HepG2 (cell line): ENCODE measurements around the gene NFKBIL1. TPM values are rescaled to one million over a fixed set of nuclear protein-coding genes. Genes with fewer than 3 reads are reported as not detected.

ENCODE experiments used
- AGO1 ChIP-seq: fragments of 200-400 bp; formaldehyde crosslinking; IDR thresholded peaks from 2 replicates; pipeline ENCODE4 v1.6.1; 2017; ENCODE audit warnings: mild to moderate bottlenecking, low read depth, low read length, moderate library complexity; ENCODE audit not compliant: poor library complexity, severe bottlenecking
- ATAD3A ChIP-seq: sonication (generic); formaldehyde crosslinking; IDR thresholded peaks from 2 replicates; pipeline ENCODE4 v1.4.0; 2020; ENCODE audit warnings: missing genetic modification reagents
- BORCS8-MEF2B ChIP-seq: sonication (generic); formaldehyde crosslinking; IDR thresholded peaks from 2 replicates; pipeline ENCODE4 v1.8.0; 2022; ENCODE audit warnings: mild to moderate bottlenecking, missing genetic modification reagents
- CCAR2 ChIP-seq: fragments of 200-400 bp; formaldehyde crosslinking; optimal IDR thresholded peaks from 2 replicates; pipeline ENCODE3; 2018; ENCODE audit warnings: low read depth, mild to moderate bottlenecking, low read length, moderate library complexity
- CHD4 ChIP-seq: fragments of 200-600 bp; sonication (generic); IDR thresholded peaks from 2 replicates; pipeline ENCODE4 v1.7.0; 2017; ENCODE audit warnings: mild to moderate bottlenecking, low read length, borderline replicate concordance
- EEA1 ChIP-seq: sonication (generic); formaldehyde crosslinking; IDR thresholded peaks from 2 replicates; pipeline ENCODE4 v1.5.1; 2020; ENCODE audit warnings: mild to moderate bottlenecking, missing genetic modification reagents, borderline replicate concordance
- JDP2 ChIP-seq: sonication (generic); formaldehyde crosslinking; IDR thresholded peaks from 2 replicates; pipeline ENCODE4 v1.8.1; 2022; ENCODE audit warnings: missing genetic modification reagents, borderline replicate concordance
- NBN ChIP-seq: fragments of 450-650 bp; conservative IDR thresholded peaks from 2 replicates; pipeline ENCODE4 v1.6.1; 2017
- POLR2AphosphoS5 ChIP-seq: IDR thresholded peaks from 2 replicates; pipeline ENCODE4 v1.6.1; 2012; ENCODE audit warnings: low read depth, low read length
- RBAK ChIP-seq: sonication (generic); formaldehyde crosslinking; IDR thresholded peaks from 2 replicates; pipeline ENCODE4 v1.5.1; 2020; ENCODE audit warnings: mild to moderate bottlenecking, missing genetic modification reagents
- RXRA ChIP-seq: sonication (generic); formaldehyde crosslinking; IDR thresholded peaks from 2 replicates; pipeline ENCODE4 v1.5.1; 2020; ENCODE audit warnings: missing genetic modification reagents
- SATB2 ChIP-seq: sonication (generic); formaldehyde crosslinking; IDR thresholded peaks from 2 replicates; pipeline ENCODE4 v1.5.0; 2020; ENCODE audit warnings: missing genetic modification reagents
- SNRNP70 ChIP-seq: fragments of 200-400 bp; formaldehyde crosslinking; IDR thresholded peaks from 2 replicates; pipeline ENCODE4 v1.6.1; 2017; ENCODE audit warnings: mild to moderate bottlenecking, low read depth, low read length, moderate library complexity
- TGIF2 ChIP-seq: IDR thresholded peaks from 2 replicates; pipeline ENCODE4 v1.6.1; 2016; ENCODE audit warnings: control low read depth, missing compliant biosample characterization
- TP53 ChIP-seq: sonication (generic); formaldehyde crosslinking; conservative IDR thresholded peaks from 2 replicates; pipeline ENCODE4 v1.4.0; 2020; ENCODE audit warnings: missing genetic modification reagents
- ZBTB42 ChIP-seq: sonication (generic); formaldehyde crosslinking; IDR thresholded peaks from 2 replicates; pipeline ENCODE4 v1.5.0; 2020; ENCODE audit warnings: mild to moderate bottlenecking, missing genetic modification reagents
- ZFP82 ChIP-seq: sonication (generic); formaldehyde crosslinking; IDR thresholded peaks from 2 replicates; pipeline ENCODE4 v1.5.1; 2020; ENCODE audit warnings: mild to moderate bottlenecking, missing genetic modification reagents, borderline replicate concordance
- ZMAT3 ChIP-seq: sonication (generic); formaldehyde crosslinking; conservative IDR thresholded peaks from 2 replicates; pipeline ENCODE4 v1.7.0; 2021; ENCODE audit warnings: missing genetic modification reagents
- ZNF335 ChIP-seq: sonication (generic); formaldehyde crosslinking; IDR thresholded peaks from 2 replicates; pipeline ENCODE4 v1.4.0; 2020; ENCODE audit warnings: missing genetic modification reagents
- ZNF564 ChIP-seq: sonication (generic); formaldehyde crosslinking; IDR thresholded peaks from 2 replicates; pipeline ENCODE4 v1.8.1; 2023; ENCODE audit warnings: mild to moderate bottlenecking, missing genetic modification reagents
- ZNF652 ChIP-seq: IDR thresholded peaks from 2 replicates; pipeline ENCODE4 v1.6.1; 2016; ENCODE audit warnings: low read depth, borderline replicate concordance
- polyA plus RNA-seq, 8 experiments: library from polyadenylated mRNA; depleted of rRNA in 3 of 8; stranded (reverse) in 7 of 8; unstranded in 1 of 8; fragments of >200 nt; fragmentation: Illumina TruSeq in 4 of 8; extraction: Trizol in 4 of 8; gene quantifications; 2 replicates each; pipeline versions ENCODE4 v1.2.1 to v1.2.3, GENCODE V29; 2011 to 2016; ENCODE audit warnings: low read depth in 4 of 8, missing spikeins in 1 of 8, mixed read lengths in 1 of 8; ENCODE audit not compliant: insufficient read depth in 1 of 8
- total RNA-seq, 5 experiments: library from RNA; depleted of rRNA; stranded (reverse); fragments of >200 nt; fragmentation: Illumina TruSeq; extraction: Trizol; gene quantifications; 2 replicates each; pipeline ENCODE4 v1.2.3, GENCODE V29; 2016; ENCODE audit warnings: low read depth in 1 of 5
- TF ChIP-seq, protein P1 (sequence below): sonication (generic); formaldehyde crosslinking; IDR thresholded peaks from 2 replicates; pipeline ENCODE4 v1.5.0; 2020; ENCODE audit warnings: missing genetic modification reagents
- TF ChIP-seq, protein P2 (sequence below): sonication (generic); formaldehyde crosslinking; IDR thresholded peaks from 2 replicates; pipeline ENCODE4 v1.9.0; 2021; ENCODE audit warnings: missing genetic modification reagents, borderline replicate concordance
- TF ChIP-seq, protein P3 (sequence below): sonication (generic); formaldehyde crosslinking; IDR thresholded peaks from 2 replicates; pipeline ENCODE4 v1.5.0; 2020; ENCODE audit warnings: missing genetic modification reagents, mild to moderate bottlenecking, borderline replicate concordance
- TF ChIP-seq, protein P4 (sequence below): sonication (generic); formaldehyde crosslinking; IDR thresholded peaks from 2 replicates; pipeline ENCODE4 v1.5.1; 2020; ENCODE audit warnings: missing genetic modification reagents, mild to moderate bottlenecking, borderline replicate concordance

The NFKBIL1 gene
- total and polyA plus RNA-seq, 2 of the 13 experiments (the other 11 are each of a cell fraction or from before 2014, with no cell fraction given) = 9.7 to 19.5 TPM

DNA sequence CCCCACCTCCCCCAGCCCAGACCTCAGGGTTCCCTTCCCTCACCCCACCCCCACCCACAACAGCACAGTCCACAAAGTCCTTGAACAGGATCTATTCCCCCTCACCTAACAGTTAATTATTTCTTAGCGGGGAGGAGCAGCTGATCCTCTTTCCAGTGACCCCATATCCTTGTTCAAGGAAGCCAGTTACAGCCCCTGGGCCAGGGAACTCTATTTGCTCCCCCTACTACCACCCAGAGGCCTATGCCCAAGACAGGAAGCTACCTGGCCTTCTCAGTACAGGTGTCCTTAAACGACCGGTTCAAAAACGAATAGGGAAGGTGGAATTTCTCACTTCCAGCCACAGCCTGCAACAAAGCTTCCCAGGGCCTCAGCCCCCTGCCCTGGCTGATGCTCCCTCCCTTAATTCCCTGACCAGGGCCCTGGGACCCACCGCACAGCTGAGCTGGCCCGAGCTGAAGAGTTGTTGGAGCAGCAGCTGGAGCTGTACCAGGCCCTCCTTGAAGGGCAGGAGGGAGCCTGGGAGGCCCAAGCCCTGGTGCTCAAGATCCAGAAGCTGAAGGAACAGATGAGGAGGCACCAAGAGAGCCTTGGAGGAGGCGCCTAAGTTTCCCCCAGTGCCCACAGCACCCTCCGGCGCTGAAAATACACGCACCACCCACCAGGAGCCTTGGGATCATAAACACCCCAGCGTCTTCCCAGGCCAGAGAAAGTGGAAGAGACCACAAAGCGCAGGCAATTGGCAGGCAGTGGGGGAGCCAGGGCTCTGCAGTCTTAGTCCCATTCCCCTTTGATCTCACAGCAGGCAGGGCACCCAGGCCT, 17.9 kb upstream of the NFKBIL1 start (continued):
- TF ChIP-seq NBN (no peak), AGO1 (no peak), CCAR2 (peak; percentile 73), ZNF564 (CRISPR knock-in tag) (no peak), TGIF2 (CRISPR knock-in tag) (0 out of 2 replicates have a peak, but pooled peaks have one; percentile 55), CHD4 (no peak), SATB2 (CRISPR knock-in tag) (no peak), ZMAT3 (CRISPR knock-in tag) (no peak), TP53 (CRISPR knock-in tag) (no peak), BORCS8-MEF2B (0 out of 2 replicates have a peak, but pooled peaks have one; percentile 42), POLR2AphosphoS5 (peak; percentile 58; the same call in 1 of the 2 replicates), ZBTB42 (CRISPR knock-in tag) (no peak), ZNF652 (peak; percentile 57; the same call in 1 of the 2 replicates), SNRNP70 (no peak), RXRA (0 out of 2 replicates have a peak, but pooled peaks have one; percentile 43), ZNF335 (CRISPR knock-in tag) (no peak; the same call in 1 of the 2 replicates), RBAK (no peak), EEA1 (CRISPR knock-in tag) (no peak), ATAD3A (CRISPR knock-in tag) (no peak), JDP2 (CRISPR knock-in tag) (no peak), ZFP82 (CRISPR knock-in tag) (no peak)
- TF ChIP-seq, protein P1, sequence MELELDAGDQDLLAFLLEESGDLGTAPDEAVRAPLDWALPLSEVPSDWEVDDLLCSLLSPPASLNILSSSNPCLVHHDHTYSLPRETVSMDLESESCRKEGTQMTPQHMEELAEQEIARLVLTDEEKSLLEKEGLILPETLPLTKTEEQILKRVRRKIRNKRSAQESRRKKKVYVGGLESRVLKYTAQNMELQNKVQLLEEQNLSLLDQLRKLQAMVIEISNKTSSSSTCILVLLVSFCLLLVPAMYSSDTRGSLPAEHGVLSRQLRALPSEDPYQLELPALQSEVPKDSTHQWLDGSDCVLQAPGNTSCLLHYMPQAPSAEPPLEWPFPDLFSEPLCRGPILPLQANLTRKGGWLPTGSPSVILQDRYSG (CRISPR knock-in tag) = no peak
- TF ChIP-seq, protein P2, sequence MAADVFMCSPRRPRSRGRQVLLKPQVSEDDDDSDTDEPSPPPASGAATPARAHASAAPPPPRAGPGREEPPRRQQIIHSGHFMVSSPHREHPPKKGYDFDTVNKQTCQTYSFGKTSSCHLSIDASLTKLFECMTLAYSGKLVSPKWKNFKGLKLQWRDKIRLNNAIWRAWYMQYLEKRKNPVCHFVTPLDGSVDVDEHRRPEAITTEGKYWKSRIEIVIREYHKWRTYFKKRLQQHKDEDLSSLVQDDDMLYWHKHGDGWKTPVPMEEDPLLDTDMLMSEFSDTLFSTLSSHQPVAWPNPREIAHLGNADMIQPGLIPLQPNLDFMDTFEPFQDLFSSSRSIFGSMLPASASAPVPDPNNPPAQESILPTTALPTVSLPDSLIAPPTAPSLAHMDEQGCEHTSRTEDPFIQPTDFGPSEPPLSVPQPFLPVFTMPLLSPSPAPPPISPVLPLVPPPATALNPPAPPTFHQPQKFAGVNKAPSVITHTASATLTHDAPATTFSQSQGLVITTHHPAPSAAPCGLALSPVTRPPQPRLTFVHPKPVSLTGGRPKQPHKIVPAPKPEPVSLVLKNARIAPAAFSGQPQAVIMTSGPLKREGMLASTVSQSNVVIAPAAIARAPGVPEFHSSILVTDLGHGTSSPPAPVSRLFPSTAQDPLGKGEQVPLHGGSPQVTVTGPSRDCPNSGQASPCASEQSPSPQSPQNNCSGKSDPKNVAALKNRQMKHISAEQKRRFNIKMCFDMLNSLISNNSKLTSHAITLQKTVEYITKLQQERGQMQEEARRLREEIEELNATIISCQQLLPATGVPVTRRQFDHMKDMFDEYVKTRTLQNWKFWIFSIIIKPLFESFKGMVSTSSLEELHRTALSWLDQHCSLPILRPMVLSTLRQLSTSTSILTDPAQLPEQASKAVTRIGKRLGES = 0 out of 2 replicates have a peak, but pooled peaks have one; percentile 25
- TF ChIP-seq, protein P3, sequence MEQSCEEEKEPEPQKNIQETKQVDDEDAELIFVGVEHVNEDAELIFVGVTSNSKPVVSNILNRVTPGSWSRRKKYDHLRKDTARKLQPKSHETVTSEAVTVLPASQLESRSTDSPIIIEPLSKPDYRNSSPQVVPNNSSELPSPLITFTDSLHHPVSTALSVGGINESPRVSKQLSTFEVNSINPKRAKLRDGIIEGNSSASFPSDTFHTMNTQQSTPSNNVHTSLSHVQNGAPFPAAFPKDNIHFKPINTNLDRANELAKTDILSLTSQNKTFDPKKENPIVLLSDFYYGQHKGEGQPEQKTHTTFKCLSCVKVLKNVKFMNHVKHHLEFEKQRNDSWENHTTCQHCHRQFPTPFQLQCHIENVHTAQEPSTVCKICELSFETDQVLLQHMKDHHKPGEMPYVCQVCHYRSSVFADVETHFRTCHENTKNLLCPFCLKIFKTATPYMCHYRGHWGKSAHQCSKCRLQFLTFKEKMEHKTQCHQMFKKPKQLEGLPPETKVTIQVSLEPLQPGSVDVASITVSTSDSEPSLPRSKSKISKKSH (CRISPR knock-in tag) = peak; percentile 41; the same call in 1 of the 2 replicates
- TF ChIP-seq, protein P4, sequence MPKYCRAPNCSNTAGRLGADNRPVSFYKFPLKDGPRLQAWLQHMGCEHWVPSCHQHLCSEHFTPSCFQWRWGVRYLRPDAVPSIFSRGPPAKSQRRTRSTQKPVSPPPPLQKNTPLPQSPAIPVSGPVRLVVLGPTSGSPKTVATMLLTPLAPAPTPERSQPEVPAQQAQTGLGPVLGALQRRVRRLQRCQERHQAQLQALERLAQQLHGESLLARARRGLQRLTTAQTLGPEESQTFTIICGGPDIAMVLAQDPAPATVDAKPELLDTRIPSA (CRISPR knock-in tag) = no peak
